Femur (tissue), 1 donor: ENCODE data around the gene ZNHIT3.
"Not testable (repeated sequence)": the region's sequence is repeated elsewhere in the genome, so short reads cannot be mapped to it uniquely, and the experiment has no call there.

Source experiments
- DNase-seq: peaks from one replicate; pipeline ENCODE4 v3.0.0-alpha.2; 2017

The ZNHIT3 gene

DNA sequence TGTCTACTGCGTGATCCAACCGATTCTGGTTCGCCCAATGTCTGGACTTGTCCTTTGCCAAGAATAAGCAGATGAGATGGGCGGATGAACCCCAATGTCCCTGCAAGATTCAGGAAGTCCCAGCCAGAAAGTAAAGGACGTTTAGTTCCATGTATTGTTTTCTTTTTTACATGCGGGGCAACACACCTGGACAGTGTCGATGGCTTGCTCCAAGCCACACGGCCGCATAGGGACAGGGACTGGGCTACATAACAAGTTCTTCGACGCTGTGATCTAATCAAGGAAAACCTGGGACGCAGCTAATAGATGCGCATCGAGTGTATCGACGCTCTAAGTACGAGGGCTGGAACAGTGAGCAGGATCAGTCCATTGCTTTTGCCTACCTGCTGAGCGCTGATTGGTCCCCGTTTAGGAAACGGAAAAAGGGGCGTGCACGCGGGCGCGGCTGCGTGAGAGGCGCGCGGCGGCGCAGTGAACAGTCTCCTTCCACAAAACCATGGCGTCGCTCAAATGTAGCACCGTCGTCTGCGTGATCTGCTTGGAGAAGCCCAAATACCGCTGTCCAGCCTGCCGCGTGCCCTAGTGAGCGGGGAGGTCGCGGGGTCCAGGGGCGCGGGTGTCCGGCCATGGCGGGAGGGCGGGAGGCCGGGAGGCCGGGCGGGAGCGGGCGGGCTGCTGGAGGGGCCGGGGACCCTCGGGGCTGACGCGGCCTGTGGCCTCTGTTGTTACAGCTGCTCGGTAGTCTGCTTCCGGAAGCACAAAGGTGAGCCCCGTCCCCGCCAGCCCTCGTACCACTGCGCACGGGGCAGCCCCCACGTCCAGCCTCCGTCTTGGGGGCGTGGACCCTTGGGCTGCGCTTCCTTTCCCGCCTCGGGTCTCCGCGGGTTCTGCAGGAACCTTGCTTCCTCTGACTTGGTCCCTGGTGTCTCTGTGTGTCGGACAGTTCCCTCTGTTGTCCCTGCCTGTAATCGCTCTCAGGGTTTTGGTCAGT lies at the start of gene ZNHIT3:
TSS of gene ZNHIT3 (plus strand) at position 478 of the 991 bp plus-strand sequence. CDS start at position 497, 19 bp downstream.
- DNase-seq: peak; percentile 96

DNA sequence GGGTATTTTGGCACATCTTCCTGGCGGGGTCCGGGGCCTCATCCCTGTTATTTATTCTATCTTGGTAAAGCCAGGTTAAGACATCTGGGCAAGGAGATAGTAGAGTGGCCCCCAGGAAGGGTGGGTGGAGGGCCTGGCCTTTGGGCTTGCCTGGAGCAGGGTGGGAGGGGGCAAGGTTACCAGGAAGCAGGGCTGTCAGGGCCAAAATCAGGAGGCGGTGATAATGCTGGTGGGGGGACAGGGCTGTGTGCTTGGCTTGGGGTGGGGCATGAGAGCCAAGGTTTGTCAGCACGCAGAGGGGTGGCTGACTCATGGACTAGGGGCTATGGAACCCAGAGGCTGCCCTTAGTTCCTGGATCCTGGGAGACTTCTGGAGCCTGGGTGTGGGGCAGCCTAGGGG lies 44.7 kb upstream of the ZNHIT3 start:
- not testable (repeated sequence) for DNase-seq

DNA sequence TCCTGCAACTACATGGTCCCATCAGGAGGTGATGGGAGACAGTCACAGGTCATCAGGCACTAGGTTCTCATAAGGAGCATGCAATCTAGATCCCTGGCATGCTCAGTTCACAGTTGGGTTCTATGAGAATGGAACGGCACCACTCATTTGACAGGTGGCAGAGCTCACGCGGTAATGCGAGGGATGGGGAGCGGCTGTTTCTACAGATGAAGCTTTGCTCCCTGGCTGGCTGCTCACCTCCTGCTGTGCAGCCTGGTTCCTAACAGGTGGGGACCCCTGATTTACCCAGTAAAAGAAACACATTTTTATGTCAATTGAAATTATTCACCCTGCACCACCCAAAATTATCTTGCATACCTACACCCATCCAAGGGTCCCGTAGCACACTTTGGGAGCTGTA lies 42.7 kb upstream of the ZNHIT3 start:
- no peak for DNase-seq

DNA sequence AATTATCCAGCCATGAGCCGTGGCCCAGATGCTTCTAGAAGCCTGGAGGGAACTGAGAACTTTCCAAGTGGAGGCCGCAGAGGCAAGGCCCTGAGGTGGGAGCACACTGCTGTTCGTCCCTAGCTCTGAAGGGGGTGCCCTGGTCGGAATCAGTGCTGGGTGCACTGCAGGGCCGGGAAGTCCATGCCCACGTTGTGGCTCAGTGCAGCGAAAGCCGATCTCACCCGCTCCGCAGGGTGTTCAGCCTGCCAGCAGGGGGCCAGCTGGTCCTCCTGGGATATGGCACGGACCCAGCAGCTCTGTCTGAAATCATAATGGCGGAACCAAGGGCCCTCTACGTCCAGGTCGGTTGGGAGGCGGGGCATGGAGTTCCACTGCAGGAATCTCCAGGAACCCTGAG lies 36.5 kb upstream of the ZNHIT3 start:
- DNase-seq: not testable (repeated sequence)

DNA sequence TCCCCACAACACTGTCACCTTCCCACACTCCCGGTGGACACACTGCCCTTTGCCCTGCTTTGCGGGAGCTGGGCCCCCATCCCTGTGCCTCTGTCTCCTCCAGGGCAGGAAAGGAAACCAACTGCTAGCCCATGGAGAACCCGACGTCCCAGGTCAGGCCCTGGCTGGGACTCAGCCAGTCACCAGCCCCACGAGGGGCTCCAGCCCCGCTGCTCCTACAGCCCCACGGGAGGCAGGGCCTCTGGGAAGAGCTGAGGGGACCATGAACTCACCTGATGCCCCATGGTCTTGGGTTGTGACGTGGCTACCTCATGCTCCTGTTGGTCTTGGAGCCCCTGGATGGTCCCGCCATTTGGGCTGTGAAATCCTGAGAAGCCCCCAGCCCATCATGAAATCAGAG lies 33.6 kb upstream of the ZNHIT3 start:
- not testable (repeated sequence) for DNase-seq

DNA sequence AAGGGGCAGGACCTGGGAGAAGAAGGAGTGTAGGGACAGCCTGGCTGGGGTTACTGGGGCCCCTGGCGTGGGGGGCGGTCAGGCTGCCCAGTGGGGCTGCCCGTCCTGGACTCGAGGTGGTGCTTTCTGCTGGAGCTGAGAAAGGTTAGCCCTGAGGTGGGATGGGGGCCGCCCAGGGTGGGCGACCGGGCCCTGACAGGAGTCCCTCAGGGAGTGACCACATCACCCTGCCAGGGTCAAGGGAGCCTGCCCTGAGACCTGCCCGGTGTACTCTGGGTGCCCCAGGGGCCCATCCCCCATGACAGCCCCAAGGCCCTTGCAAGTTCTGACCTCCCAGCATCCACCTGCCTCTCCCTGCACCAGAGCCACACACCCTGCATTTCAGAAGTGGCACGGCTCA lies 28.8 kb upstream of the ZNHIT3 start:
- not testable (repeated sequence) for DNase-seq

DNA sequence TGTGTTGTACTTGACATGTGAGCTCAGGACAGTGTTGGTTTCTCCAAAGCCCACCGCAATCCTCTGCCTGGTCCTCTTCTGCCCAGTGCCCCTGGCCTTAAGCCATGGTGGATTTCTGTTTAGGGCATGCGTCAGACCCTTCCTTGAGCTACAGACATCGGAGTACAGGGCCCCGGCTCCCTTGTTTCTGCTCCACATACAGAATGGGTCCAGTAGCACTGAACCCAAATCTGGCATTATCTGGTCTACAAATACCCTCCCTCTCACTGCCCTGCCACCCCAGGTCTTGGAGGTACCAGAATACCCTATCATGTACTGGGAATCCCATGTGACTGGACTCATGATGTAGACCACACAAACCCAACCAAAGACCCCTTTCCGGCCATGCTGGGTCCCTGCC lies 27.4 kb upstream of the ZNHIT3 start:
- no peak for DNase-seq

DNA sequence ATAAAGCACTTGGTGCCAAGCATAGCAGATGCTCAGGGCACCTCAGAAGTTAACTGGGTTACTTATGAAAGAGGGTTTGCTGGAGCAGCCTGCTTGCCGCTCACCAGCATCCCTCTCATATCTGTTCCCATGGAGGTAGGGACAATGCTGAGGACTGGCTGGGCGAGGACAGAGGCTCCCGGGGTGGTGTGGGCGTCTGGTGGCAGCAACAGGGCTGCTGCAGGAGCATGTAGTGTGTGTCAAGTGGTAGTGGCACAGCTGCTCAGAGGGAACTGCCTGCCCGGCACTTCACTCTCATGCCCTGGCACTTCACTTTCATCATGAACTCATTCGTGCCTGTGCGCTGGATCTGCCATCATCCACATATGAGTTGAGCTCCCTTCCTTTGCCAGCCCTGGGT lies 26.9 kb upstream of the ZNHIT3 start:
- no peak for DNase-seq

DNA sequence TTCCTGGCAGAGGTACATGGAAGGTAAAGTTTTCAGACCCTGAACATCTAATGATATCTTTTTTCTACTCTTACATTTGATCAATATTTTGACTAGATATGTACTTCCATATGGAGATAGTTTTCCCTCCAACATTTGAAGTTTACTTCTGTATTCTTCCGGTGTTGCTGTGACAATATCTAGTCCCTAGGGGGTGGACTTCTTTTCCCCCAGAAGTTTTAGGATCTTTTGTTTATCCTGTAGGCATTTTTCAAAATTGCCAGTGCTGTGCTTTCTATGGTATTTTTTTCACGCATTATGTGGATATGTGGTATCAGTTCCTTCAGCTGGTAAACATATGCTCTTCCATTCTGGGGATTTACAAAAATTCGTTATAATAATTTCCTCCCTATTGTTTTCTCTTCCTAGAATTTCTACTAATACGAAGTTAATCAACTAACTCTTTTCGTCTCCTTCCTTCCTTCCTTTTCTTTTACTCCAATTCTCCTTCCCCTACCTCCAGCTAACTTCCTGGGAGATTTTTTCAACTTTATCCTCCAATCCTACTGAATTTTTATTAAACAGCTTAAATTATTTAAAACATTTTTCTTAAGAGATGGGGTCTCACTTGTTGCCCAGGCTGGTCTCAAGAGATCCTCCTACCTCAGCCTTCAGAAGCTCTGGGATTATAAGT lies 26.1 kb upstream of the ZNHIT3 start:
- DNase-seq: no peak

DNA sequence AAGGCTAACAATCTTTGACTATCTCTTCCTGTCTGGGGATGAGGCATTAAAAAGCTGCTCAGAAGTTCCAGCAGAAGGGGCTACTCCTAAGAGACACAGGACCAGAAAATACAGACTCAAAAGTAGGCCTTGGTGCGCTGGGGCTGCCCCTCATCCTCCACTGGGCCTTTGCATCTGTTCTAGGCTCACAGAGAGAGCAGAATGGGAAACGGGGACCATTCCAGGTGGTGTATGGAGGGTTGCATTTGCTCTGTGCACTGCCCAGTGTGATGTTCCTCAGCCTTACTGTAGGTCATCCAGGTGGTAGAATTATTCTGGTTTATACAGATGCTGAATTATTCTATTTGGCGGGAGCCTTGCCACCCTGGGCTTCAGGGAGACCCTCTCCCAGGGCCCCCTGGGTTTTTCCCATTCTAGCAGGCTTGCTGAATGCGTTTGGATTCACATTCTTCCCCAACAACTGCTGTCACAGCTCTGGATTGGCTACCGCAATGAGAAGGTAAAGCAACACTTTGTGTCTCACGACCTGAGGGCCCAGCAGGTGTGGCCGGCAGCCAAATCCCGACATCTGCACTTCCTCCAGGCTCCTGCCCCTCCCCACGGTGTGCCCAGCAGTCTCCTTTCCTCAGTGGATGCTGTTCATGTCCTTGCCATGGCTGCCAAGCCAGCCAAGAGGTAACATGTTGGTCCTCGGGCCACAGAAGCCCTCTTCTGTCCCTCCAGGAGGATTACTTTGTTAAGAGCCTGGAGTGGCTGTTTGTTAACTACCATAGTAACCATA lies 25.0 kb upstream of the ZNHIT3 start:
- DNase-seq: no peak

DNA sequence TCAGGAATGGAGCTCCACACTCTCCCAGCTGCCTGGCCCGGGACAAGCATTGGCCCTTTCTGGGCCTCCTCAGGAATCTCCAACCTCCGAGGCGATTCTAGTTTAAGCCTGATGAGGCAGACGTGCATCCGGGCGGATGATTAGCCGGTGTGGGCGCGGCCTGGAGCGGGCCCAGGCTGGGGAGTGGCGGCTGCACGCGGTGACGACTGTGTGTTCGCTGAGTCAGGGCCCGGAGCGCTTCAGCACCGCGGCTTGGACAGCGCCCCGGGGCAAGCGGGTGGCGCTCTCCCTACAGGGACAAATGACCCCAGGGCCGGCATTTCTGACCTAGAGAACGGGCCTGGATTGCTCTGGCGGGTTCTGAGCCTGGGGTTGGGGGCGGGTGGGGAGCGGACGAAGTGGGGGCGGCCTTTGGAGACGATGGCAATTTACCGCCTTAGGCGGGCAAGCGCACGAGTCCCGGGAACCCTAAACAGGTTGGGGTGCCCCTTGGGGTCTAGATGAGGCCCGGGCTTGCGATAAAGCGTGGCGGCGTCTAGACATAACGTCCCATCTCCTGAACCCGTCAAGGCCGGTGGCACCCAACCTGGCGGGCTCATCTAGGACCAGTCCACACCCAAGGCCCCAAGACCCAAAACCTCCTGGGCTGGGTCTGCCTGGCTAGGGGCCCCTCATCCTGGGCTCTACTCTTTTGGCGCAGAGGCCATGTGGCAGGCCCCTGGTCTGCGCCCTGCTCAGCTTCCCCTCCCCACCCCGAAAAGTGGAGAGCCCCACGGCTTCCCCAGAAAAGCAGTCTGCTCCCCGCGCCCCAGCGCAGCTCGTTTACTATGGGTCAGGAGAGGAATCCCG lies 22.3 kb upstream of the ZNHIT3 start:
- peak; percentile 80 for DNase-seq

DNA sequence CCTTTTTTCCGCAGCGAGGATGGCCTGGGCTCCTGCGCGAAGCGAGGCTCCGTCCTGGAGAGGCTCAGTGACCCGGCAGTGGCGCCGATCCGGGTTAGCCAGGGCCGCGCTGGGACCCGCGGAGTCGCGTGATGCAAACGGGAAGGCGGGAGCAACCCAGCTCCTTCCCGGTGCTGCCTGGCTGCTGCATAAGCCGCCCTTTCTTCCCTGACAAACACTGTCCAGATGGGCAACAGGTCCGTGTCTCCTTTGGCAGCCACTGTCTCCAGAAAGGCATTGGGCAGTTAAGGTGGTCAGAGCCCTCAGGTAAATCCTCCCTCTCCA lies 21.8 kb upstream of the ZNHIT3 start:
- DNase-seq: no peak

DNA sequence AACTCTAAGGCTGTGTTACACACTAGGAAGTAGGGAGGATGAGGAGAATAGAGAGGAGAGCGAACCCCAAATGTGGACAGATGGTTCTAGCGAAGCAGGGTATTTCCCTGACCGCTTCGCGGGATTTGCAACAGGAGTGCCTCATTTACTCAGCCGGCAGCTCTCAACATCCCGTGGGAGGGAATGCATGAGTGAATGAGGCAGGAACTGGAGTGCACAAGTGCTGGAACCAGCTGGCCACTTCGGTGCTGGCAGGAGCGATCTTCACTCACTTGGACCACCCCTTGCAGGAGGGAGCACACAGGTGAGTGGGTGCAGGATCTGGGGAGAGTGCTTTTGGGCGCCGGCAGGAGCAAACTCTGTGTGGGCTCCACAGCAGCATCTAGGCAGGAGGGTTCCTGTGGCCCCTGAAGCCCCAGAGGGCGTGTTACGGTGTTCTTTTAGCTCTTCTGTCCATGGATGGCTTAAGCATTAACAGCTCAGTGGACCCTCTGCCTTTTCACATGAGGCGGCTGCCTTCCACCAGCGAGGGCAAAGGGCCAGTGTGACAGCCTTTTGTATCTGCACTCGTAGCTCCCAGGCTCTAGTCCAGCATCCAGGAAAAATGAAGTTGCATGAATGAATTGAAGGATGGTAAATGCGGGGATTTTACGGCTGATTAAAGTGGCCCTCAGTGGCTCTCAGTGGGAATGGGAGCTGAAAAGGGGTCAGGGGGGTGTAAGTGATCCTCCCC lies 17.4 kb upstream of the ZNHIT3 start:
- no peak for DNase-seq

DNA sequence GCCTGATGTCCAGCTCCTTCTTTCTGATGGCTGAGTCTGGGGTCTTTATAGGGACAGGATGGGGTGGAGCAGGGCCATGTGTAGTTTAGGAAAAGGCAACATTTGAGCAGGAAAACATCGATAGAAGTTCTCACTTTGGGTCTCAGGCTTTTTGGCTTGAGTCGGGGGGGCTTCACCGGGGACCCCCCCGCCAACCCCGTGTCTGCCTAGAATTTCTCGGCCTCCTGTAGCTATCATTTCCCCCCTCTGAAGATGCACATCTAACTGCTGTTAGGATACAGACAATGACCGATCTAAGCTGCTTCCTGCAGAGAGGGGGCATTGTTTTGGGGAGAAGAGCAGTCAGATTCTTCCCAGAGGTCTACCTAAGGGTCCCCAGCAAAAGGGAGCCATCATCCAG lies 16.7 kb upstream of the ZNHIT3 start:
- DNase-seq: no peak

DNA sequence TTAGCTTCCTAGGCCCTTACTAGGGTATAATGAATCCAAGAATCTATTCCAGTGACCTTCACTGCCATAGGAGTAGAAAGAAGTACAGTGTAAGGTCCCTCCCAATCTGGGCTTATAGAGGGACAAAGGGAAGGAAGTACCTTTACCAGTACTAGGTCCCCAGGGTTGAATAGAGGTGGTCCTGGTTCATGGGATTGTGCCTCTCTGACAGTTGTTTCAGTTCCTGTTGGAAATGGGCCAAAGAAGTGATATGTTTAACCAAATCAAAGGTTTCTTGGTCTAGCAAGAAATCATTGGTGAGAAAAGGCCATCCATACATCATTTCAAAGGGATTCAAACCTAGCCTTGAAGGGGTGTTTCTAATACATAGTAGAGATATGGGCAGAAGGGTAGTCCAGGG lies 16.0 kb upstream of the ZNHIT3 start:
- DNase-seq: no peak

DNA sequence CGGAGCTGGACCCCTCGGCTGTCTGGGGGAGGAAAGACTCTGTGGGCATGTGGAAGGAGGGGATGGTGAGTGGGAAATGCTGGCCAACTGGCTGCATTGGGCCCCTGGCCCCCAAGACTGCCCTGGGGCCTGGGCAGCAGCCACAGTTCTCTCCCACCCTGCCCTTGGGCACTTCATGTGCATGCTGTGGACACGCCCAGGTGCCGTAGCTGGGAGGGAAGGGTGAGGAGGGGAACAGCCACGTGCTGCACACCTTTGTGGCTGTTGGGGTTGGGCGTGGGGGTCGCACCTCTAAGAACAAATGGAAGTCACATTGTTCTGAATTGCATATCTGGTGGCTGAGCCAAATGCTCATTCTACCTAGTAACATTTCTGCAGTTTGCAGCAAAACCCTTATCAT lies 11.9 kb upstream of the ZNHIT3 start:
- DNase-seq: no peak

DNA sequence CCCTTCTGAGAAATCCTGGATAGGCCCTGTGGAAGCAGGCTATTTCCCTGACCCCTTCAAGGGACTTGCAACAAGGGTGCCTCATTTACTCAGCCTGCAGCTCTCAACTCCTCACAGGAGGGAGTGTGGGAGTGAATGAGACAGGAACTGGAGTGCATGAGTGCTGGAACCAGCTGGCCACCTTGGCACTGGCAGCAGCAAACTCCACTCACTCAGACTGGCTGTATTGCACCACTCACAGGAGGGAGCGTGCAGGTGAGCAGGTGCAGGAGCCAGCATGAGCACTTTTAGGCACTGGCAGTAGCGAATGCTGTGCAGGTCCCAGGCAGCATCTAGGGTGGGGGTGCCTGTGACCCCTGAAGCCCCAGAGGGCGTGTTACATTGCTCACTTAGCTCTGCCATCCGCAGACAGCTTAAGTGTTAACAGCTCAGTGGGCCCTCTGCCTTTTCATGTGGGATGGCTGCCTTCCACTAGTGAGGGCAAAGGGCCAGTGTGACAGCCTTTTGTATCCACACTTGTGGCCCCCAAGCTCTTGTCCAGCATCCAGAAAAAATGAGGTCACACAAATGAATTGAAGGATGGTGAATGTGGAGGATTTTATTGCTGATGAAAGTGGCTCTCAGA lies 11.0 kb upstream of the ZNHIT3 start:
- DNase-seq: no peak

DNA sequence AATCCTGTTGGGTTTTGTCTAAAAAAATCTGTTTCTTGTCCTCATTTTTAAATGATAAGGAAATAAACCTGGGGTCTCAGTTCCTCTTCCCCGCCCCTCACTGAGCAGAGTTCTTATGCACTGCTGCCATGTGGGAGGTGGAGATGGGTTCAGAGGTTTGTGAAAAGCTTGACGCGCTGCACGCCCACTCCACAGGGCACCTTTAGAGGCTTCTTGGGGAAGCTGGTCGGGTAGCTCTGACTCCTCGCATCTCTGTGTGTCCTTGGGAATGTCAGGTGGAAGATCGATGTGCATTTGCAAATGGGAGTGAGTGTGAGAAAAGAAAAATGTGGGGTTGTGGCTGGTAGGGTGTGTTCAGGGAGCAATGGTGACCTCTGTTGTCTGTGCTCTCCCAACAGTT lies 4.7 kb upstream of the ZNHIT3 start:
- DNase-seq: no peak

DNA sequence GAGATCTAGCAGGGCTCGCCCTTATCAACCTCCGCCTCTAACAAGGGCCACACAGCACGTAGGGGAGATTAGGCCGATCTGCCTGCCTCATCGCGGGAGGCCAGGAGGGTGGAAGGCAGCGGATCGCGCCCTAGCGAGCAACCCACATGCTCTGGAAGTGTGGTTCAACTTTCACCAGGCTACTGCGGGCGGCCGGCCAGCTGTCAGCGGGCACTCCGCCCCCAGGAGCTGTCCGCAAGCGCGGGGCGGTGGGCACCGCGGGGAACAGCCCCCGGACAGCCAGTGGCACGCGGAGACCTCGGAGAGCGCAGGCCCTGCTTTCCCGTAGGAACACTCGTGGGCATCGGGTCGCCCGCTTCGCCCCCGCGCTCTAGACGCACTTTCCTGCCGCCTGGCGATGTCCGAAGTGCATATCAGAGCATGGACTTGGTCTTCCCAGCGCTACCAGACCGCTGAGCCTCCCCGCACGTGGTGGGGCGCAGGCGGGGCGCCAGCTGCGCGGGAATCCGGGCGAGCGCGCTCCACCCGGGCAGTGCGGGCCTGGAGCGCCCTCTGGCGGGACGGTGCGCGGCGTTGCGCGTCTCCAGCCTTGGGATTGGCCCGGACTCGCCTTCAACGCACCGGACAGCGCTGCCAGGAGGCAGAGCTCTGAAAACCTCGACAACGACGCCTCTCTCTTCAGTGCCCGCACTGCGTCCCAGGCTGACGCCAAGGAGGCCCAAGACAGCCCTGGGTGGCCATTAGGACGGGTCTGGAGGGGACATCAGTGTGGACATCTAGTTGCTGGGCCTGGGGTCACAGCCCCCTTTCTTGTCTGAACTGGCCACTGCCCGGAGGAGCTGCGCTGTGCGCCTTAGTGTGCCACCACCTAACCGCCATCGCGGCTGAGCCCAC lies 3.6 kb upstream of the ZNHIT3 start:
- peak; percentile 88 for DNase-seq

DNA sequence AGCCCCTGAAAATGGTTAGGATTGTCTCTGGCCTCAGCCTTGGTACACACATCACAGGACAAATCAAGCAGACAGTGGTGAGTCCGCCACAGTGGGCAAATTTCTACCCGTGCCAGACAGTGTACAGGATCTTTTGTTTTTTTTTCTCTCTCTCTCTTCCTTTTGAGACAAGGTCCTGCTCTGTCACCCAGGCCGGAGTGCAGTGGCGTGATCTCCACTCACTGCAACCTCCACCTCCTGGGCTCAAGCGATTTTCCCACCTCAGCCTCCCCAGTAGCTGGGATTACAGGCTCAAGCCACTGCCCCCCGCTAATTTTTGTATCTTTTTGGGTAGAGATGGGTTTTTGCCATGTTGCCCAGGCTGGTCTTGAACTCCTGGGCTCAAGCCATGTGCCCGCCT lies 2.5 kb upstream of the ZNHIT3 start:
- DNase-seq: not testable (repeated sequence)
